Fibroblast of villous mesenchyme (primary cell): Measurements from ENCODE around the gene MARK3. TPM values are rescaled to one million over a fixed set of nuclear protein-coding genes. Genes with fewer than 3 reads are reported as not detected.

Source experiments
- DNase-seq: peaks from one replicate; pipeline ENCODE4 v3.0.0-alpha.2; 2010; ENCODE audit warnings: low read depth
- H3K4me3 ChIP-seq: 2 replicates; pipeline ENCODE4 v1.5.1; 2011; ENCODE audit warnings: low read depth, mild to moderate bottlenecking, low read length
- total RNA-seq: library from RNA; depleted of rRNA; stranded (reverse); fragments of >200 nt; gene quantifications from 2 replicates; pipeline ENCODE4 v1.2.3, GENCODE V29; 2012
- TF ChIP-seq, protein P1 (sequence below): IDR thresholded peaks from 2 replicates; pipeline ENCODE4 v1.5.1; 2012; ENCODE audit warnings: low read depth, mild to moderate bottlenecking, low read length; ENCODE audit not compliant: insufficient read depth

Gene MARK3
- total RNA-seq, 1 donor, result 108 TPM

DNA sequence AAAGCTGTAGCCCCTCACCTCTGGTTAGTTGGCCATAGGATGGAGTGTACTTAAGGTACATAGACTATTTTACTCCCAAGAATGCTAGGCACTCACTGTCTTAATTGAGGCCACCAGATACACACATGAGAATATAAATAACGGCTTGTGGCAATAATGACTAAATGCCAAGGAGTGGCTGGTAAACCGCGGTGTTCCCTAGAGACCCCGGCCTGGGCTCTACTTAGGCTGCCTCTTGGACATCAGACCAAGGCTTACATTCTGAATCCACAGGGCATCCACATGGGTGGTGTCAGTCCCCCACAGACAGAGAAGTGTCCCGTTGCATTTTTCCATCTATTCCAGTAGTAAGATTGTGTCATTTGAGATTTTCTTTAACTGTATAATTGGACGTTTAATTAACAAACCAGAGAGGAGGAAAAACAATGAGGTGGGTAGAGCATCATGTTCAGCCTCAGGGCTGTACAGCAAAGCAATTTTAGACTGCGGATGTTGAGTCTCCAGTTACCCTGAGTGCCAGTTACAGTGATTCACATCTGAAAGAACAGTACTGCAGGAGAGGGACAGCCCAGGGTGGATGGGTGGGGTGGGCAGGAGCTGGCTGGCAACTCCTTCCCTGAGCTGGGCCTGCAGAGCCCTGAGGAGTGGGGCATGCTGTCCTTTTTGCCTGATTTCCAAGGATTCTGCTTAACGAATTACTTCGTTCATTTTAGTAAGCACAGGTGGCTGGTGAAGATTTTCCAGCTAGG, 116.9 kb downstream of the MARK3 start:
- no peak for DNase-seq
- TF ChIP-seq, protein P1, sequence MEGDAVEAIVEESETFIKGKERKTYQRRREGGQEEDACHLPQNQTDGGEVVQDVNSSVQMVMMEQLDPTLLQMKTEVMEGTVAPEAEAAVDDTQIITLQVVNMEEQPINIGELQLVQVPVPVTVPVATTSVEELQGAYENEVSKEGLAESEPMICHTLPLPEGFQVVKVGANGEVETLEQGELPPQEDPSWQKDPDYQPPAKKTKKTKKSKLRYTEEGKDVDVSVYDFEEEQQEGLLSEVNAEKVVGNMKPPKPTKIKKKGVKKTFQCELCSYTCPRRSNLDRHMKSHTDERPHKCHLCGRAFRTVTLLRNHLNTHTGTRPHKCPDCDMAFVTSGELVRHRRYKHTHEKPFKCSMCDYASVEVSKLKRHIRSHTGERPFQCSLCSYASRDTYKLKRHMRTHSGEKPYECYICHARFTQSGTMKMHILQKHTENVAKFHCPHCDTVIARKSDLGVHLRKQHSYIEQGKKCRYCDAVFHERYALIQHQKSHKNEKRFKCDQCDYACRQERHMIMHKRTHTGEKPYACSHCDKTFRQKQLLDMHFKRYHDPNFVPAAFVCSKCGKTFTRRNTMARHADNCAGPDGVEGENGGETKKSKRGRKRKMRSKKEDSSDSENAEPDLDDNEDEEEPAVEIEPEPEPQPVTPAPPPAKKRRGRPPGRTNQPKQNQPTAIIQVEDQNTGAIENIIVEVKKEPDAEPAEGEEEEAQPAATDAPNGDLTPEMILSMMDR, result no peak
- no peak overlapping the region for H3K4me3 ChIP-seq

DNA sequence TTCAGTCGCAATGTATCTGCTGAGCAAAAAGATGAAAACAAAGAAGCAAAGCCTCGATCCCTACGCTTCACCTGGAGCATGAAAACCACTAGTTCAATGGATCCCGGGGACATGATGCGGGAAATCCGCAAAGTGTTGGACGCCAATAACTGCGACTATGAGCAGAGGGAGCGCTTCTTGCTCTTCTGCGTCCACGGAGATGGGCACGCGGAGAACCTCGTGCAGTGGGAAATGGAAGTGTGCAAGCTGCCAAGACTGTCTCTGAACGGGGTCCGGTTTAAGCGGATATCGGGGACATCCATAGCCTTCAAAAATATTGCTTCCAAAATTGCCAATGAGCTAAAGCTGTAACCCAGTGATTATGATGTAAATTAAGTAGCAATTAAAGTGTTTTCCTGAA, 117.7 kb downstream of the MARK3 start:
- TF ChIP-seq, protein P1, result no peak
- no peak overlapping the region for H3K4me3 ChIP-seq
- no peak for DNase-seq

DNA sequence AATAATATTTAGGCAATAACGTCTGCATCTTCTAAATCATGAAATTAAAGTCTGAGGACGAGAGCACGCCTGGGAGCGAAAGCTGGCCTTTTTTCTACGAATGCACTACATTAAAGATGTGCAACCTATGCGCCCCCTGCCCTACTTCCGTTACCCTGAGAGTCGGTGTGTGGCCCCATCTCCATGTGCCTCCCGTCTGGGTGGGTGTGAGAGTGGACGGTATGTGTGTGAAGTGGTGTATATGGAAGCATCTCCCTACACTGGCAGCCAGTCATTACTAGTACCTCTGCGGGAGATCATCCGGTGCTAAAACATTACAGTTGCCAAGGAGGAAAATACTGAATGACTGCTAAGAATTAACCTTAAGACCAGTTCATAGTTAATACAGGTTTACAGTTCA, 118.1 kb downstream of the MARK3 start:
- no peak for DNase-seq
- TF ChIP-seq, protein P1, result no peak

DNA sequence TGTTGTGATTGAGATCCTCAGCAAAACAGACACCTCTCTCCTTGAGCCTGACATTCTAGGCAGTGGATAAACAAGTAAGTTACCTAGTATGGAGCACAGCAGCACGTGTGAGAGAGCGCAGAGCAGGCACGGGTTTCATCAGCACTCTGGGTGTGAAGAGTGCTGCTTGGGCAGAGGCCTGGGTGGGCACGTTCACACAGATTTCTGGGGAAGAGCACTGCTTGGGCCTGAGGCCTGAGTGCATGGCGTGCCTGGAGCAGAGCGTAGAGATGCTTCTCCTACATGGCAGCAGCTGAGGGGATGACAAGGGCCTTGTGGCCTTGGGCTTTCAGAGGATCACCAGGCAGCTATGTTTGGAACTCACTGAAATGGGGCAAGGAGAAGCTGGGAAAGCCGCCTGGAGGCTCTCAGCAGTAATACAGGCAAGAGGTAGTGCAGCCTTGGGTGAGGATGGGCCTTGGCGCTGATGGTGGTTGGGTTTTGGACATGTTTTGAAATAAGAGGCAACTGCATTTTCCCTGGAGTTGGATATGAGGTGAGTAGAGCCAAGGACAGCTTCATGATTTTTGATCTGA, 119.9 kb downstream of the MARK3 start:
- TF ChIP-seq, protein P1, result no peak
- no peak overlapping the region for H3K4me3 ChIP-seq
- no peak for DNase-seq

More for the DNA sequence above, 118.1 kb downstream of the MARK3 start:
- no peak overlapping the region for H3K4me3 ChIP-seq

DNA sequence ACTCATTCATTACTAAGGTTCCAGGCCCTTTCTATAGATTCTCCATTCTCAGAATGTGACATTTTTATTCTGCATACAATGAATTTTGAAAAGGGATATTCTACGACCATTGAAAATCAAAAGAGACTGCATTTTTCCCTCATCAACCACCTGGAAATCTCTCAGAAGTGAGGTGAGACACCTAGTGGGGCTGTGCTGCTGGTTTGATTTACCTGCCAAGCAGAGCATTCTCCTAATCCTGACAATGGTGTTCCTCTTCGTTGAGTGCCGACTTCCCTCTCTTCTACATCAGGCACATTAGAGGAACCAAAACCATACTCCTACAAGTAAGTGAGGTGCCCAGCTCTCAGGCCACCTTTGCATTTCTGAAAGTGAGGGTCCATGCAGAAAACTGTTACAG, 122.5 kb downstream of the MARK3 start:
- H3K4me3 ChIP-seq, result no peak overlapping the region
- no peak for DNase-seq
- TF ChIP-seq, protein P1, result no peak

DNA sequence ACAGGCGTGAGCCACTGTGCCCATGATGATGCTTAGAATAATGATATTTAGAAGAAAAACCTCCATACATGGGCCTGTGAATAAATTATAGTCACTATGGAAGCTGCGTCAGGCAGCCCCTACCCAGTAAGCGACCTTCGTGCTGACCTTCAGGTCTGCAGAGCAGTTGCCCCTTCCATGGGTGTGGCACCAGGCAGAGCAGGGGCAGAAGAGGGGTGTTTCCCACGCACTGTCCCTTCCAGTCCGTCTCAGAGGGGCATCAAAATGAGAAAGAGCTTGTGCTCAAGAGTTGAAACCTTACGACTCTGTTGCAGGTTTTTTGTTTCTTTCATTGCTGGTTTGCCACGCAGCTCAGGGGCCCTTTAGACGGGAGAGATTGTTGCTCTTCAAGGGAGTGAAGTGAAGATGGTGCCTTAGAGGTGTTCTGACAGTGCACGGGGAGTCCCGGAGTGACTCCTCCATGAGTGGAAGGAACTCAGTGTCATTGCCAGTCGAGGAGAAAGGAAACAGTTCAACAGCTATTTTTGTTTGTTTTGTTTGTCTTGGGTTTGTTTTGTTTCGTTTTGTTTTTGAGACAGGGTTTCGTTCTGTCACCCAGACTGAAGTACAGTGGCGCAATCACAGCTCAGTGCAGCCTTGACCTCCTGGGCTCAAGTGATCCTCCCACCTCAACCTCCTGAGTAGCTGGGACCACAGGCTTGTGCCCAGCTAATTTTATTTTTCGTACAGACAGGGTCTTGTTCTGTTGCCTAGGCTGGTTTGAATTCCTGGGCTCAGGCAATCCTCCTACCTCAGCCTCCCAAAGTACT, 123.5 kb downstream of the MARK3 start:
- H3K4me3 ChIP-seq, result no peak overlapping the region
- peak; percentile 58 for DNase-seq
- TF ChIP-seq, protein P1, result no peak
